ENCODE results near the gene PRR16.

Gene PRR16

GRCh38 chr5:120518581-120518980, 54.5 kb downstream of the PRR16 start:
- DNase-seq: no peak

- no peak for DNase-seq
Measured at GRCh38 chr5:120527251-120527650, 63.2 kb downstream of the PRR16 start.

GRCh38 chr5:120528609-120529008, 64.5 kb downstream of the PRR16 start:
- DNase-seq: no peak

- DNase-seq: no peak
Measured at GRCh38 chr5:120529386-120529785, 65.3 kb downstream of the PRR16 start.

GRCh38 chr5:120531215-120531614, 67.1 kb downstream of the PRR16 start:
- no peak for DNase-seq

GRCh38 chr5:120532835-120533234, 68.7 kb downstream of the PRR16 start:
- DNase-seq: no peak

- DNase-seq: no peak
Measured at GRCh38 chr5:120533581-120533980, 69.5 kb downstream of the PRR16 start.

- no peak for DNase-seq
Measured at GRCh38 chr5:120535900-120536299, 71.8 kb downstream of the PRR16 start.

- no peak for DNase-seq
Measured at GRCh38 chr5:120538149-120538548, 74.0 kb downstream of the PRR16 start.

GRCh38 chr5:120538644-120539043, 74.5 kb downstream of the PRR16 start:
- DNase-seq: no peak

- no peak for DNase-seq
Measured at GRCh38 chr5:120539471-120539870, 75.4 kb downstream of the PRR16 start.

- DNase-seq: no peak
Measured at GRCh38 chr5:120540097-120540496, 76.0 kb downstream of the PRR16 start.

GRCh38 chr5:120544043-120544442, 79.9 kb downstream of the PRR16 start:
- DNase-seq: no peak

- DNase-seq: no peak
Measured at GRCh38 chr5:120545007-120545406, 80.9 kb downstream of the PRR16 start.

- DNase-seq: no peak
Measured at GRCh38 chr5:120545951-120546350, 81.9 kb downstream of the PRR16 start.

- no peak for DNase-seq
Measured at GRCh38 chr5:120546922-120547321, 82.8 kb downstream of the PRR16 start.

GRCh38 chr5:120550358-120550757, 86.3 kb downstream of the PRR16 start:
- no peak for DNase-seq

- DNase-seq: no peak
Measured at GRCh38 chr5:120552638-120553037, 88.5 kb downstream of the PRR16 start.

GRCh38 chr5:120555345-120555744, 91.2 kb downstream of the PRR16 start:
- DNase-seq: no peak

- no peak for DNase-seq
Measured at GRCh38 chr5:120564013-120564412, 99.9 kb downstream of the PRR16 start.

- no peak for DNase-seq
Measured at GRCh38 chr5:120567066-120567465, 103.0 kb downstream of the PRR16 start.

- no peak for DNase-seq
Measured at GRCh38 chr5:120567921-120568320, 103.8 kb downstream of the PRR16 start.

- no peak for DNase-seq
Measured at GRCh38 chr5:120568711-120569110, 104.6 kb downstream of the PRR16 start.

- no peak for DNase-seq
Measured at GRCh38 chr5:120576588-120576987, 112.5 kb downstream of the PRR16 start.

- no peak for DNase-seq
Measured at GRCh38 chr5:120582635-120583034, 118.5 kb downstream of the PRR16 start.

- no peak for DNase-seq
Measured at GRCh38 chr5:120586646-120587045, 122.5 kb downstream of the PRR16 start.

Data from AML-193 (cell line).